DND-41 (cell line): ENCODE measurements around the gene GIMD1.
"Not testable (repeated sequence)": the region's sequence is repeated elsewhere in the genome, so short reads cannot be mapped to it uniquely, and the experiment has no call there.

Source experiments
- ATAC-seq: fragments of 200-7000 bp; cut with Tn5 transposase; 3 replicates; pipeline ENCODE4 v1.9.1; 2021; ENCODE audit warnings: low read depth; ENCODE audit not compliant: insufficient read depth
- DNase-seq: peaks from one replicate; pipeline ENCODE4 v3.0.0-alpha.2; 2020
- H2AFZ ChIP-seq: 2 replicates; pipeline ENCODE4 v1.6.0; 2012; ENCODE audit warnings: low read depth, low read length
- H3K27ac ChIP-seq: 2 replicates; pipeline ENCODE4 v1.5.1; 2012; ENCODE audit warnings: low read length, inconsistent platforms
- H3K27me3 ChIP-seq: fragments of 200-600 bp; sonication (generic); 2 replicates; pipeline ENCODE4 v1.6.0; 2012; ENCODE audit warnings: low read length, mild to moderate bottlenecking, inconsistent platforms; ENCODE audit not compliant: insufficient read depth, poor library complexity
- H3K36me3 ChIP-seq: 2 replicates; pipeline ENCODE4 v1.5.1; 2012; ENCODE audit warnings: low read length, inconsistent platforms; ENCODE audit not compliant: insufficient read depth
- H3K4me1 ChIP-seq: 2 replicates; pipeline ENCODE4 v1.5.1; 2012; ENCODE audit warnings: mild to moderate bottlenecking, low read length; ENCODE audit not compliant: insufficient read depth
- H3K4me2 ChIP-seq: 2 replicates; pipeline ENCODE4 v1.6.0; 2012; ENCODE audit warnings: mild to moderate bottlenecking, moderate library complexity, low read length, inconsistent platforms; ENCODE audit not compliant: insufficient read depth
- H3K4me3 ChIP-seq, 2 experiments: fragments of 200-600 bp in 1 of 2; shearing (Covaris generic) in 1 of 2; 2 replicates each; pipeline ENCODE4 v1.5.1; 2012 to 2016; ENCODE audit warnings: inconsistent platforms in 2 of 2, low read length in 2 of 2, mild to moderate bottlenecking in 2 of 2, low read depth in 1 of 2, moderate library complexity in 1 of 2
- H3K79me2 ChIP-seq: 2 replicates; pipeline ENCODE4 v1.6.0; 2012; ENCODE audit warnings: low read length, inconsistent platforms; ENCODE audit not compliant: insufficient read depth
- H3K9ac ChIP-seq: 2 replicates; pipeline ENCODE4 v1.6.0; 2012; ENCODE audit warnings: low read depth, mild to moderate bottlenecking, inconsistent platforms, low read length, moderate library complexity
- H3K9me3 ChIP-seq: 2 replicates; pipeline ENCODE4 v1.5.1; 2012; ENCODE audit warnings: low read length, moderate library complexity, mild to moderate bottlenecking, inconsistent platforms; ENCODE audit not compliant: insufficient read depth, severe bottlenecking
- H4K20me1 ChIP-seq: 2 replicates; pipeline ENCODE4 v1.6.0; 2012; ENCODE audit warnings: low read length; ENCODE audit not compliant: insufficient read depth
- CTCF ChIP-seq: IDR thresholded peaks from 2 replicates; pipeline ENCODE4 v1.5.1; 2012; ENCODE audit warnings: borderline replicate concordance, low read length, moderate library complexity, mild to moderate bottlenecking; ENCODE audit not compliant: poor library complexity, severe bottlenecking; ENCODE audit errors: extremely low read depth
- EZH2 ChIP-seq: IDR thresholded peaks from 3 replicates; pipeline ENCODE4 v1.6.1; 2012; ENCODE audit warnings: borderline replicate concordance, low read depth, mild to moderate bottlenecking, moderate library complexity, low read length, inconsistent platforms; ENCODE audit not compliant: severe bottlenecking

The GIMD1 gene

DNA sequence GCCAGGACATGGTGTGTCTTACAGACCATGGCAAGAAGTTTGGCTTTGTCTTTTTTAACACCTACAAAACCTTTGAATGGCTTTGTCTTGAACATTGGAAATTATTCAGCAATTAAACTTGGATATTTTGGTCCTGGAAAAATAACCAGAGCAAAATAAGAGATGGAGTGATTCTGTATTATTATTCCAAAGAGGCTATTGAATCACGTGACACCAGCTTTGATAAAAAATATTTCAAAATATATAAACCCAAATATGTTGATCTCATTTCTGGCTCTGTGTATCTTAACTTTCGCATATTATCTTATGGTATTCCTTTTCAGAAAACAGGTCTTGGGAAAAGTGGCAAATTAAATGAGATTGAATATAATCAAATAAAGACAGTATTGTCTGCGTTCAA lies 32.6 kb upstream of the GIMD1 start:
- H3K9me3 ChIP-seq, result peaks cover 3% of the 10 kb centered on the region
- H3K27me3 ChIP-seq, result no peaks in the 10 kb centered on the region
- H3K36me3 ChIP-seq, result no peaks in the 10 kb centered on the region
- H3K4me2 ChIP-seq, result no peak overlapping the region
- no peak for ATAC-seq
- no peak overlapping the region for H3K27ac ChIP-seq
- H4K20me1 ChIP-seq, result no peaks in the 10 kb centered on the region
- no peak overlapping the region for H3K4me3 ChIP-seq
- no peaks in the 10 kb centered on the region for H3K79me2 ChIP-seq
- no peak overlapping the region for H3K9ac ChIP-seq
- H2AFZ ChIP-seq, result no peak overlapping the region
- H3K4me1 ChIP-seq, result no peaks in the 10 kb centered on the region
- no peak for DNase-seq
- TF ChIP-seq CTCF (no peak), EZH2 (no peak)

GRCh38 chr4:106398898-106399297 lies 30.3 kb upstream of the GIMD1 start:
- DNase-seq, H3K9ac ChIP-seq, H3K36me3 ChIP-seq, H3K9me3 ChIP-seq, H3K79me2 ChIP-seq, H2AFZ ChIP-seq, ATAC-seq, H3K4me1 ChIP-seq, H4K20me1 ChIP-seq, H3K4me2 ChIP-seq, H3K27ac ChIP-seq, H3K4me3 ChIP-seq, H3K27me3 ChIP-seq: not testable (repeated sequence)

- H3K36me3 ChIP-seq, result no peaks in the 10 kb centered on the region
- DNase-seq (no peak), ATAC-seq (no peak)
- no peaks in the 10 kb centered on the region for H4K20me1 ChIP-seq
- no peak overlapping the region for H3K9ac ChIP-seq
- H2AFZ ChIP-seq, result no peak overlapping the region
- no peaks in the 10 kb centered on the region for H3K27me3 ChIP-seq
- TF ChIP-seq CTCF (no peak), EZH2 (no peak)
- no peaks in the 10 kb centered on the region for H3K79me2 ChIP-seq
- no peak overlapping the region for H3K27ac ChIP-seq
- H3K4me3 ChIP-seq, result no peak overlapping the region
- H3K4me2 ChIP-seq, result no peak overlapping the region
- peaks cover 3% of the 10 kb centered on the region for H3K9me3 ChIP-seq
- no peaks in the 10 kb centered on the region for H3K4me1 ChIP-seq
Observed at GRCh38 chr4:106395582-106395981, 27.0 kb upstream of the GIMD1 start.

DNA sequence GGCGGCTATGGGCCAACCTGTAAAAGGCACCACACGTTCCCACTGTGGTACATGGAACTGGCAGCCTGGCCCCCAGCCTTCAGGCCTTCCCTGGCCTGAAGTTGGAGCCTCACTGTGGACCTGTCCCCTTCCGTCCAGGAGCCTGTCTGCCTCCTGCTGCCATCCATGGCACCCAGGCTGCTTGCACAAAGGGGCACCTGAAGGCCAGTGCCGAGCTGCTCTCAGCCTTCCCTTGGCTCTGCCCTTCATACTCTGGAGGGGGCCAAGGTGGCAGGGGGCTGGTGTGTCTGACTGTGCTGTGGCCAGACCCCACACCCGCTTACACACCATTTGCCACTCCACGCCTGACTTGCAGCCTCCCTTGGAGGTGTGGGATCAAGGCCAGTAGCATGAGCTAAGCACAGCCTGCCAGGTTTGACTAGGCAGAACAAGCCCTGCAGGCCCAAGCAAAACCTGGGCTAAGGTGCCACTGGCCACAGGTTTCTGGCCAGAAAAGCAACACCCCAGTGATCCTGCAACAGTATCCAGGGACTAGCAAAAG lies 17.3 kb upstream of the GIMD1 start:
- H3K27ac ChIP-seq, result no peak overlapping the region
- no peak overlapping the region for H3K4me3 ChIP-seq
- H3K4me1 ChIP-seq, result no peaks in the 10 kb centered on the region
- H2AFZ ChIP-seq, result no peak overlapping the region
- H3K36me3 ChIP-seq, result no peaks in the 10 kb centered on the region
- no peak for TF ChIP-seq EZH2
- TF ChIP-seq CTCF, result no peak
- no peaks in the 10 kb centered on the region for H3K27me3 ChIP-seq
- DNase-seq (no peak), ATAC-seq (no peak)
- H3K9ac ChIP-seq, result no peak overlapping the region
- peaks cover 13% of the 10 kb centered on the region for H3K9me3 ChIP-seq
- H4K20me1 ChIP-seq, result no peaks in the 10 kb centered on the region
- no peaks in the 10 kb centered on the region for H3K79me2 ChIP-seq
- H3K4me2 ChIP-seq, result no peak overlapping the region
